ENCODE data around the gene GGT5.
"Not testable (repeated sequence)": the region's sequence is repeated elsewhere in the genome, so short reads cannot be mapped to it uniquely, and the experiment has no call there.

GGT5 gene

GRCh38 chr22:24185001-24185500 is 59.8 kb downstream of the GGT5 start:
- Histone ChIP-seq H4K20me1 (ENCODE audit: control insufficient read depth, insufficient read depth, low read depth, low read length) (no peaks in the 10 kb centered on the region; the same call in 1 of the 2 replicates), H3K27me3 (ENCODE audit: control insufficient read depth, low read length) (no peaks in the 10 kb centered on the region), H3K4me2 (ENCODE audit: low read length) (no peak overlapping the region), H3K36me3 (ENCODE audit: control insufficient read depth, low read length) (no peaks in the 10 kb centered on the region), H3K27ac (ENCODE audit: low read depth, low read length) (no peak overlapping the region), H3K9me3 (ENCODE audit: control insufficient read depth, insufficient read depth, low read length) (no peaks in the 10 kb centered on the region), H3K79me2 (ENCODE audit: control insufficient read depth, low read length) (no peaks in the 10 kb centered on the region), H3K4me3 (ENCODE audit: low read length) (no peak overlapping the region), H3F3A (ENCODE audit: control insufficient read depth, insufficient read depth) (no peaks in the 10 kb centered on the region), H3K4me1 (ENCODE audit: control insufficient read depth, low read length) (no peaks in the 10 kb centered on the region), H3K9me2 (replicated peaks; ENCODE audit: control insufficient read depth, low read length) (no peaks in the 10 kb centered on the region)
- TF ChIP-seq EZH2phosphoT487 (IDR thresholded peaks at IDR 0.05; ENCODE audit: borderline replicate concordance, low read length) (no peak), CTCF (IDR thresholded peaks at IDR 0.05; ENCODE audit: low read depth, low read length, poor library complexity, severe bottlenecking) (no peak)

- H3K27ac ChIP-seq (ENCODE audit: low read depth, low read length), result no peak overlapping the region
- no peak overlapping the region for H3K4me2 ChIP-seq (ENCODE audit: low read length)
- H3K79me2 ChIP-seq (ENCODE audit: control insufficient read depth, low read length), result no peaks in the 10 kb centered on the region
- H4K20me1 ChIP-seq (ENCODE audit: control insufficient read depth, insufficient read depth, low read depth, low read length), result no peaks in the 10 kb centered on the region; the same call in 1 of the 2 replicates
- H3K9me3 ChIP-seq (ENCODE audit: control insufficient read depth, insufficient read depth, low read length), result no peaks in the 10 kb centered on the region
- H3K9me2 ChIP-seq (replicated peaks; ENCODE audit: control insufficient read depth, low read length), result no peaks in the 10 kb centered on the region
- no peak for TF ChIP-seq EZH2phosphoT487 (IDR thresholded peaks at IDR 0.05; ENCODE audit: borderline replicate concordance, low read length)
- TF ChIP-seq CTCF (IDR thresholded peaks at IDR 0.05; ENCODE audit: low read depth, low read length, poor library complexity, severe bottlenecking), result no peak
- H3K4me1 ChIP-seq (ENCODE audit: control insufficient read depth, low read length), result no peaks in the 10 kb centered on the region
- no peaks in the 10 kb centered on the region for H3K36me3 ChIP-seq (ENCODE audit: control insufficient read depth, low read length)
- H3K27me3 ChIP-seq (ENCODE audit: control insufficient read depth, low read length), result no peaks in the 10 kb centered on the region
- no peak overlapping the region for H3K4me3 ChIP-seq (ENCODE audit: low read length)
- no peaks in the 10 kb centered on the region for H3F3A ChIP-seq (ENCODE audit: control insufficient read depth, insufficient read depth)
Measured at GRCh38 chr22:24184057-24184798, 60.7 kb downstream of the GGT5 start.

- Histone ChIP-seq H3K27me3 (ENCODE audit: control insufficient read depth, low read length) (no peaks in the 10 kb centered on the region), H3K9me2 (replicated peaks; ENCODE audit: control insufficient read depth, low read length) (no peaks in the 10 kb centered on the region), H3K36me3 (ENCODE audit: control insufficient read depth, low read length) (no peaks in the 10 kb centered on the region), H3K27ac (ENCODE audit: low read depth, low read length) (no peak overlapping the region), H4K20me1 (ENCODE audit: control insufficient read depth, insufficient read depth, low read depth, low read length) (no peaks in the 10 kb centered on the region; the same call in 1 of the 2 replicates), H3K4me1 (ENCODE audit: control insufficient read depth, low read length) (no peaks in the 10 kb centered on the region), H3K9me3 (ENCODE audit: control insufficient read depth, insufficient read depth, low read length) (no peaks in the 10 kb centered on the region), H3K79me2 (ENCODE audit: control insufficient read depth, low read length) (no peaks in the 10 kb centered on the region), H3K4me2 (ENCODE audit: low read length) (no peak overlapping the region), H3F3A (ENCODE audit: control insufficient read depth, insufficient read depth) (no peaks in the 10 kb centered on the region), H3K4me3 (ENCODE audit: low read length) (no peak overlapping the region)
- TF ChIP-seq CTCF (IDR thresholded peaks at IDR 0.05; ENCODE audit: low read depth, low read length, poor library complexity, severe bottlenecking) (no peak), EZH2phosphoT487 (IDR thresholded peaks at IDR 0.05; ENCODE audit: borderline replicate concordance, low read length) (no peak)
Measured at GRCh38 chr22:24183321-24184031, 61.4 kb downstream of the GGT5 start.

- H3K4me2 ChIP-seq (ENCODE audit: low read length); H3K9me3 ChIP-seq (ENCODE audit: control insufficient read depth, insufficient read depth, low read length); H3K27me3 ChIP-seq (ENCODE audit: control insufficient read depth, low read length); H3K4me3 ChIP-seq (ENCODE audit: low read length); H3K36me3 ChIP-seq (ENCODE audit: control insufficient read depth, low read length); H3K27ac ChIP-seq (ENCODE audit: low read depth, low read length); H3K4me1 ChIP-seq (ENCODE audit: control insufficient read depth, low read length); H3K9me2 ChIP-seq (replicated peaks; ENCODE audit: control insufficient read depth, low read length); H3F3A ChIP-seq (ENCODE audit: control insufficient read depth, insufficient read depth); H3K79me2 ChIP-seq (ENCODE audit: control insufficient read depth, low read length); H4K20me1 ChIP-seq (ENCODE audit: control insufficient read depth, insufficient read depth, low read depth, low read length): not testable (repeated sequence)
Measured at GRCh38 chr22:24182900-24183246, 62.0 kb downstream of the GGT5 start.
